Measurements from ENCODE around the gene PALLD.

DNA sequence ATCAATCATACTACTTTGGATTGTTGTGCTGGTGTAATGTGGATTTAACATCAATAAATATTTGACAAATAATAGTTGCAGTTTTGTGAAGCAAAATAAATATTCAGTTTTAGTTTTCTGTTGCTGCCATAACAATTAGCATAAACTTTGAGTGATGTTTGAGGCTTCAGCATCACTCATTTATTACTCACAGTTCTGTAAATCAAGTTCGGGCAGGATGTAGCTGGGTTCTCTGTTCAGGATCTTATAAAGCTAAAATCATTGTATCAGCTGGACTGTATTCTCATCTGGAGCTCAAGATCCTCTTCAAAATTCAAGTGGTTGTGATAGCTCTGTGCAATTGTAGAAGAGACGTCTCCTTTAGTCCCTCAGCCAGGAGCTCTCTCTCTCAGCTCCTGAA lies 431.5 kb downstream of the PALLD start:
- TF ChIP-seq, protein P1, sequence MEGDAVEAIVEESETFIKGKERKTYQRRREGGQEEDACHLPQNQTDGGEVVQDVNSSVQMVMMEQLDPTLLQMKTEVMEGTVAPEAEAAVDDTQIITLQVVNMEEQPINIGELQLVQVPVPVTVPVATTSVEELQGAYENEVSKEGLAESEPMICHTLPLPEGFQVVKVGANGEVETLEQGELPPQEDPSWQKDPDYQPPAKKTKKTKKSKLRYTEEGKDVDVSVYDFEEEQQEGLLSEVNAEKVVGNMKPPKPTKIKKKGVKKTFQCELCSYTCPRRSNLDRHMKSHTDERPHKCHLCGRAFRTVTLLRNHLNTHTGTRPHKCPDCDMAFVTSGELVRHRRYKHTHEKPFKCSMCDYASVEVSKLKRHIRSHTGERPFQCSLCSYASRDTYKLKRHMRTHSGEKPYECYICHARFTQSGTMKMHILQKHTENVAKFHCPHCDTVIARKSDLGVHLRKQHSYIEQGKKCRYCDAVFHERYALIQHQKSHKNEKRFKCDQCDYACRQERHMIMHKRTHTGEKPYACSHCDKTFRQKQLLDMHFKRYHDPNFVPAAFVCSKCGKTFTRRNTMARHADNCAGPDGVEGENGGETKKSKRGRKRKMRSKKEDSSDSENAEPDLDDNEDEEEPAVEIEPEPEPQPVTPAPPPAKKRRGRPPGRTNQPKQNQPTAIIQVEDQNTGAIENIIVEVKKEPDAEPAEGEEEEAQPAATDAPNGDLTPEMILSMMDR (IDR thresholded peaks at IDR 0.05; ENCODE audit: low read length) = no peak
- TF ChIP-seq EZH2 (optimal IDR thresholded peaks at IDR 0.05; ENCODE audit: low read depth, low read length) (no peak), EZH2phosphoT487 (IDR thresholded peaks at IDR 0.05; ENCODE audit: low read length) (no peak)
